GM18951 (cell line): ENCODE results near the gene ATP6AP2.
A peak's percentile ranks its signal among the peaks of the same experiment; 100 is the strongest.

Experiments
- POLR2A ChIP-seq: IDR thresholded peaks from 4 replicates; pipeline ENCODE4 v1.6.1; 2011; ENCODE audit warnings: mild to moderate bottlenecking; ENCODE audit not compliant: insufficient read length, insufficient read depth; ENCODE audit errors: extremely low read depth
- in situ Hi-C: fragments of 300-500 bp; cut with MboI; formaldehyde crosslinking; loops from one replicate; pipeline ENCODE4 v1.12.0; 2022; ENCODE audit warnings: low sequenced_read_pairs, mixed read lengths, inconsistent platforms; ENCODE audit not compliant: unreplicated experiment

ATP6AP2 gene

DNA sequence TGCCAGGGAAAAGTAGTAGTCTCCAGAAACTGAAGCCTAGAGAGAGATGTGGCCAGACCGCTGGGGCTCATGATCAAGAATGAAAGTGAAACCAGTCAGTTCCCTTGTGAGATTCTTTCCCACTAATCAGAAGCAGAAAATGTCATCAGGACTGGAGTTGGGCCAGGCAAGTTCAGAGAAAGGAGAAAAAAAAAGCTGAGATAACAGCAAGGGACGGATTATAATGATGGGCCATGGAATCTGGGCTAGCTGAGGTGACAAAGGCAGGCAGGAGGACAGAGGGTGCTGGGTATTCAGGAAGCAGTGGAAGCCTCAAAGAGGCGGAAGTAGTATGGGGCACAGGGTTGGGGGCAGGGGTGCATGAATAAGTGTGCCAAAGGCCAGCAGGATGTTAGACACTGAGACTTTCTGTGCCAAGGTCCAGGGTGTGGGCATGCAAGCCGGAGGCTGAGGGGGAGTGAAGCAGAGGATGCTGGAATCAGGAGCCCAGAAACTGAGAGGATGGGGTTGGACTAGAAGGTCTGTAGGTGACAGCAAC is 64.1 kb downstream of the ATP6AP2 start:
- in situ Hi-C loops = loop anchor here (10.0 kb wide), 1 partner anchor 840 kb away; no protein-coding TSS in a partner anchor
- TF ChIP-seq POLR2A = peak; percentile 38

DNA sequence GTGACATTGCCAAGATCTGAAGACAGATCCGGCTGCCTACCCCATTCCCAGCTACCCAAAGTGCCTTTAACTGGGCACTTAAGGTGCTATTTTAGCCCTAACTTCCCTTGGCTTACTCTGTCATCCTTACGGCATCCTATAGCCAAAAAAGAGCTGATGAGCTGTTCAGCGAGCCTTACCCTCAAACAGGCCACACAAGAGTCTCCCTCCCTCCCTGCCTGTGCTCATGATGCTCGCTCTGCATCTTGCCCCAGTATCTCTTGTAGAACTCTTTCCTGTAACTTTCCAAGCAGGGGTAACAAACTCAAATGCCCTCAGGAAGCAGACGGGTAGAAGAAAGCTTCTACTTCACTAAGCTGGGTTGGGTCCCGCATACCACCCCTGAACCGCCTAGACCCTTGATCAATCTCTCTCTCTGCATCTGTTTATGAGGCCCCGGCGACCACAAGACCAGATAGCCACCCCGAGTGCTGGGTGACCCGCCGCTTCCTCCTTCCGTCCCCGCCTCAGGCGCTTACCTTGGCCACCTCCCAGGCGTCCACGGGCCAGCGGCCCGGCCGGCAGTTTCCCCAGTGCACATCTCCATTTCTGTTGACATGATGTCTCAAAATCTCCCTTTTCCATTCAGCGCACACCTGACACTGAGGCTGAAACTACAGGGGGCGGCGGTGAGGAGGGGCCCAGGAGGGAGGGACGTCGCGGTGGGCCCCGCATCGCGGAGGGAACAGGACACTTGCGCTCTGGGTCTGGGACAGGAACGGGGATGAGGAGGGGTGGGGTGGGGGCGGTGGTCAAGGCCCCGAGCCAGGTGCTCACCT is 65.9 kb downstream of the ATP6AP2 start:
- in situ Hi-C loops = loop anchor here (10.0 kb wide), 1 partner anchor 842 kb away; no protein-coding TSS in a partner anchor
- no peak for TF ChIP-seq POLR2A

DNA sequence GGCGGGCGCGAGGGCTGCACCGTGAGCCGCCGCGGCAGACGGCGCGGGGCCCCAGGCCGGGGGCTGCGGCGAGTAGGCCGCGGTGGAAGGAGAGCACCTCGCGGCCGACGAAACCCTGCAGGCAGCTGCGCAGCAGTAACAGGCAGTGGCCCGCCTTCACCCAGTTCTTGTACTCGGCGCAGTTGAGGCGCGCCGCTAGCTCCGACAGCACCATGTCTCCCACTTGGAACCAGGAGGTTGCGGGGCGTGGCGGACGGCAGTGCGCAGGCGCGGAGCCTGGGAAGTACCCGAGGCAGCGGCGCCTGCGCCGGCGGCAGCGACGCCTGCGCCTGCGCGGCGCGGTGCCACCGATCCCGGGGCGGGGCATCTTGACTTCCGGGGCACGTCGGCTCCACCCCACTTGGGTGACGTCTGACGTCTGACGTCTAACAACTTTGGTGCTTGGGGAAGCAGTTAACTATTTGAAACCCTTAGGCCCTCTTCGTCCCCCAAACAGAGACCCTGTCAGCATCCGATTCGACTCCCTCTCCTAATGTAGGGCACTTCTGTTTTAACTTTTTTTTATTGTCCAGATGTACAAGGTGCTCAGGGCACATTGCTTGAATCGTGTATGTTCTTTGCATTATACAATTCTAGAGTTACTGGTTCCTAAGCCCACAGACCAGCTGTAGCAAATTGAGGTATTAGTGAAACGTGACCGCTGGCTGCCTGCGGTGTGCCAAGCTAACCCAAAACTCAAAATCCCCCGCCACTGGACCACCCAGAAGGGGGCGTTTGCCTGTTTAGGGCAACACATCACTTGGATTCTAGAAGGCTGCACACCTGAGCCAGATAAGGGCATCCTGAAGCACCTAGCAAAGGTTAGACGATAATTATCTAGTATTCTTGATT is 66.8 kb downstream of the ATP6AP2 start, which contains the start of gene CXorf38:
TSS of gene CXorf38 (minus strand) at position 255 of the 891 bp plus-strand sequence. CDS start at position 214, 41 bp downstream.
- peak; percentile 84 for TF ChIP-seq POLR2A
- in situ Hi-C loops = loop anchor here (10.0 kb wide), 1 partner anchor 843 kb away; no protein-coding TSS in a partner anchor

DNA sequence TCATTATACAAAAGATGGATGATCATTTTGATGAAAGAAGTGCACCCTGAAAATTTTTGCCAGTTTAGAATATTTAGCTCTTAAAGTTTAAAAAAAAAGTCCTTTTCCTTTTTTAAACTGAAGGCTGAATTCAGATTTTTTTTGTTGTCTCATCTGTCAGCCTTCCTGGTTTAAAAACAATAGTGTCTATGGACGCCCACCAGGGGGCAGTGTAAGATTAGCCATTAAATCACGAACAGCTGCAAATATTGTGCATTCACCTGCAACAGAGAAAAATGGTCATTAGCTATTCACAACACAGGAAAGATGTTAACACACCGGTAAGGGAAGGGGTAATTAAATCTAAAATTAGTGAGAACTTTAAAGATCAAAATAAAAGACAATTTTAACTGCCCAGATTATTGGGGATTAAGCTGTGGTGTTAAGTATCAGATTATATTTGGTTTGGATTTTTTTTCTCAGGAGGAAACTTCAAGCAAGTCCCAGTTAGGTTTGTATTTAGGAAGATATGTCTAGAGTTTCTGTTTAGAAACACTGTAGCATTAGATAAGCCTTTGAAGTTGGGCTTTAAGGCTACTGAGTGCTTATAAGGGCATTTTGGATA is 71.0 kb downstream of the ATP6AP2 start:
- TF ChIP-seq POLR2A = no peak
- in situ Hi-C loops = loop anchor here (10.0 to 25.0 kb wide), 2 partner anchors 143 to 461 kb away; no protein-coding TSS in a partner anchor

DNA sequence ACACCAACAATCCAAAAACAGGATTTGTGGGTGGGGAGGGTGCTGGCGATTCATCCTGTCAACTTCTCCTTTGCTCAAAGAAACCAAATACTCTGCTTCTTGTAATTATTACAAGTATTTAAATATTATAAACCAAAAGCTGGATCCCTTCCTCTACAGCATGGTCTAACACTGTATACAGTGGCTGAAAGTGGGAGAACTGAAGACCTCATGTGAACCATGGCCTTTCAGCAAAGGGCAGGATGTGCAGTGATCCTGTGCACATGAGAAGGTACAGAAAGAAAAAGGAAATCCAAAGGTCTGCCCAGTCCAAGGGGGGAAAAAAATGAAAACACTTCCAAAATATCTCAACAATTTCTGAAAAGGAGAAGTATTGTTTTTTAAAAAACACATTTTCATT is 71.9 kb downstream of the ATP6AP2 start:
- TF ChIP-seq POLR2A = no peak
- in situ Hi-C loops = loop anchor here (10.0 to 25.0 kb wide), 2 partner anchors 142 to 460 kb away; no protein-coding TSS in a partner anchor

DNA sequence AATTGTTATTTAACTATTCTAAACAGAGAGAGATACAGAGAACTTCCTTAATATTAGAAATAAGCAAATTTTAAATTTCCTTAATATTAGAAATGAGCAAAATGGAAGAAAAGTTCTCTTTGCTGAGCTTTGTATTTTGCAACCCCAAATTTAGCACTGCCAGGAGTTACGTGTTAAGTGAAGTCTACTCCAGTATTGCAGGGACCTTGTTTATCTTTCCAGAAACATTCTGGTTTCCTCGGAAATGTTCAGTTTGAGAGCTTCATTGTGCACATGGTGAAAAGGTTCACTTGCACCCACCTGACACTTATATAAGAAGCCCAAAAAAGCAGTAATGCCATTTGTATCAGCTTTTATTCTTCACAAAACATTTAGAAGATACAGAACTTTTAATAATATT is 72.8 kb downstream of the ATP6AP2 start:
- in situ Hi-C loops = loop anchor here (10.0 to 25.0 kb wide), 2 partner anchors 141 to 459 kb away; no protein-coding TSS in a partner anchor
- no peak for TF ChIP-seq POLR2A
